Heart left ventricle (tissue), 16 donors: Measurements from ENCODE around the gene GALNT18. TPM values are rescaled to one million over a fixed set of nuclear protein-coding genes. Genes with fewer than 3 reads are reported as not detected.
A peak's percentile ranks its signal among the peaks of the same experiment; 100 is the strongest.

Experiments
- ATAC-seq, 4 donors: fragments of 200-7000 bp; cut with Tn5 transposase; one replicate each; pipeline ENCODE4 v1.9.1; 2020 to 2022; ENCODE audit warnings: moderate library complexity in 4 of 4, mild to moderate bottlenecking in 3 of 4, moderate number of reproducible peaks in 1 of 4
- DNase-seq, 5 donors: peaks; one replicate each; pipeline ENCODE4 v3.0.0-alpha.2; 2020
- H3K27ac ChIP-seq, 12 donors: fragments of 200-600 bp; sonication (generic) in 4 of 12; one replicate each; pipeline versions ENCODE4 v1.5.0 to v1.8.0; 2016 to 2022; ENCODE audit warnings: mild to moderate bottlenecking in 2 of 12
- H3K27me3 ChIP-seq, 9 donors: fragments of 200-600 bp; sonication (generic) in 2 of 9; one replicate each; pipeline versions ENCODE4 v1.5.1 to v1.8.0; 2016 to 2022; ENCODE audit warnings: mild to moderate bottlenecking in 3 of 9
- H3K36me3 ChIP-seq, 9 donors: fragments of 200-600 bp; sonication (generic) in 2 of 9; one replicate each; pipeline versions ENCODE4 v1.5.0 to v1.8.0; 2018 to 2022; ENCODE audit warnings: mild to moderate bottlenecking in 2 of 9
- H3K4me1 ChIP-seq, 12 donors: fragments of 200-600 bp; sonication (generic) in 4 of 12; one replicate each; pipeline versions ENCODE4 v1.5.0 to v1.8.0; 2016 to 2022; ENCODE audit warnings: mild to moderate bottlenecking in 3 of 12
- H3K4me3 ChIP-seq, 12 donors: fragments of 200-600 bp; sonication (generic) in 4 of 12; one replicate each; pipeline versions ENCODE4 v1.5.0 to v1.8.0; 2017 to 2022; ENCODE audit warnings: mild to moderate bottlenecking in 9 of 12, moderate library complexity in 4 of 12
- H3K9me3 ChIP-seq, 12 donors: fragments of 200-600 bp; sonication (generic) in 4 of 12; one replicate each; pipeline versions ENCODE4 v1.5.0 to v1.8.0; 2016 to 2022; ENCODE audit warnings: mild to moderate bottlenecking in 1 of 12
- CTCF ChIP-seq, 12 donors: fragments of 200-600 bp; sonication (generic) in 4 of 12; IDR thresholded peaks; one replicate each; pipeline versions ENCODE4 v1.5.0 to v1.8.0; 2018 to 2022; ENCODE audit warnings: antibody characterized with exemption in 12 of 12, mild to moderate bottlenecking in 5 of 12
- POLR2A ChIP-seq, 2 donors: fragments of 450-650 bp; IDR thresholded peaks; one replicate each; pipeline ENCODE4 v1.6.1; 2017; ENCODE audit warnings: antibody characterized with exemption in 2 of 2, mild to moderate bottlenecking in 2 of 2, moderate library complexity in 2 of 2
- WGBS, 4 donors: extraction: QIAGEN DNeasy Blood & Tissue Kit in 2 of 4; methylation state at CpG; one replicate each; pipeline versions ENCODE4 v1.1.5 to v1.1.7; 2013 to 2018; 5-methylcytosine and 5-hydroxymethylcytosine counted together
- intact Hi-C, 10 donors: fragments of 100-400 bp; cut with DNase I; formaldehyde crosslinking; loops; one replicate each; pipeline versions ENCODE4 v1.11.1 to v1.14.2; 2022
- polyA plus RNA-seq, 2 donors: library from polyadenylated mRNA; stranded (reverse); fragments of 200-250 nt; gene quantifications; one replicate each; pipeline ENCODE4 v1.2.3, GENCODE V29; 2013
- total RNA-seq, 9 donors: library from RNA; depleted of rRNA in 2 of 9; stranded (reverse); fragments of >200 nt in 2 of 9; fragmentation: NEBNext Ultra II Directional in 3 of 9; extraction: Animal tissue kit (Norgen Biotek cat#: 25700) in 3 of 9; gene quantifications; one replicate each; pipeline versions ENCODE4 v1.1.0 to v1.2.4, GENCODE V29; 2016 to 2023
- donor health status: ischemic (EF 13 %, LVEDD 7.1; RV severe dilation, severe dysfunction).
- donor health status: healthy with polysubstance abuse.
- donor health status: DM: no; HTN: yes; CAD: no.
- donor health status: DM: no; HTN: no; CAD: no.
- donor health status: ischemic (EF 25% LVEDD 6.9; RV normal size, moderate dysfunction).
- donor health status: ischemic (EF 25% LVEDD 5.7; RV mildly dilated, moderate dysfunction).
- donor health status: healthy.
- donor health status: DM: yes; HTN: yes; CAD: no.
- donor health status: ischemic (EF 35%, LVEDD 5.7; RV mildly dilated, moderate dysfunction).
- donor health status: nonischemic (EF 11% LVEDD 7.7; RV severe dilation, severe dysfunction).
- donor health status: DM: yes; HTN: yes; CAD: no.
- donor health status: PGD.
- donor health status: ischemic (EF 29% LVEDD 5.4; RV normal size, mild dysfunction).
- donor health status: nonischemic (EF 23%, LVEDD 6.1; RV moderate dilation, normal function).

Gene GALNT18
- total and polyA plus RNA-seq, 11 donors, result 9.0 to 31.8 (median 17.3) TPM

- no peak for DNase-seq
- ATAC-seq, result no peak
- TF ChIP-seq POLR2A (IDR thresholded peaks at IDR 0.05), result no peak
- no peak for TF ChIP-seq CTCF (IDR thresholded peaks at IDR 0.05)
- H3K4me1 ChIP-seq, result peaks cover 6 to 54% (median 28%) of the 10 kb centered on the region in 12 donors
- intact Hi-C loops, result loop anchor here in 2 of 10 donors (5.0 to 10.0 kb wide), 2 partner anchors 112 to 195 kb away; no protein-coding TSS in a partner anchor
- no peak overlapping the region for H3K4me3 ChIP-seq
- 90 to 97% (median 95%) methylated on average over 5 of the region's 5 CpGs for WGBS, 4 donors
- no peaks in the 10 kb centered on the region for H3K36me3 ChIP-seq
- peaks cover 0 to 5% (median 0%) of the 10 kb centered on the region in 9 donors for H3K27me3 ChIP-seq
- H3K27ac ChIP-seq, result no peak overlapping the region
- no peaks in the 10 kb centered on the region for H3K9me3 ChIP-seq
These were observed 199.2 kb downstream of the GALNT18 start for GRCh38 chr11:11422411-11423128.

GRCh38 chr11:11421509-11421908, 200.3 kb downstream of the GALNT18 start:
- intact Hi-C loops, result loop anchor here in 2 of 10 donors (5.0 to 10.0 kb wide), 2 partner anchors 113 to 196 kb away; no protein-coding TSS in a partner anchor
- peak overlapping the region in 1 of 12 donors; percentile 30 for H3K27ac ChIP-seq
- no peak for ATAC-seq
- H3K9me3 ChIP-seq, result no peaks in the 10 kb centered on the region
- 49 to 70% (median 52%) methylated on average over 2 of the region's 2 CpGs for WGBS, 4 donors
- TF ChIP-seq CTCF (IDR thresholded peaks at IDR 0.05) (no peak), POLR2A (IDR thresholded peaks at IDR 0.05) (no peak)
- no peak for DNase-seq
- no peak overlapping the region for H3K4me3 ChIP-seq
- H3K27me3 ChIP-seq, result peaks cover 0 to 5% (median 0%) of the 10 kb centered on the region in 9 donors
- H3K36me3 ChIP-seq, result no peaks in the 10 kb centered on the region
- peaks cover 0 to 50% (median 22%) of the 10 kb centered on the region in 12 donors for H3K4me1 ChIP-seq

GRCh38 chr11:11420899-11421285, 200.9 kb downstream of the GALNT18 start:
- Histone ChIP-seq H3K36me3 (no peaks in the 10 kb centered on the region), H3K27me3 (peaks cover 0 to 5% (median 0%) of the 10 kb centered on the region in 9 donors), H3K27ac (peak overlapping the region in 5 of 12 donors; percentile 11 to 46 (median 34)), H3K4me3 (no peak overlapping the region), H3K9me3 (no peaks in the 10 kb centered on the region), H3K4me1 (peaks cover 0 to 50% (median 27%) of the 10 kb centered on the region in 12 donors)
- WGBS, 4 donors, result 61 to 70% (median 63%) methylated on average over 5 of the region's 5 CpGs
- TF ChIP-seq CTCF (IDR thresholded peaks at IDR 0.05), result no peak
- no peak for TF ChIP-seq POLR2A (IDR thresholded peaks at IDR 0.05)
- DNase-seq, result no peak
- ATAC-seq, result no peak
- intact Hi-C loops, result loop anchor here in 2 of 10 donors (5.0 to 10.0 kb wide), 2 partner anchors 114 to 196 kb away; no protein-coding TSS in a partner anchor

- Histone ChIP-seq H3K9me3 (no peaks in the 10 kb centered on the region), H3K4me1 (peaks cover 0 to 52% (median 31%) of the 10 kb centered on the region in 12 donors), H3K27me3 (peaks cover 0 to 5% (median 0%) of the 10 kb centered on the region in 9 donors), H3K4me3 (no peak overlapping the region), H3K36me3 (no peaks in the 10 kb centered on the region), H3K27ac (peak overlapping the region in 5 of 12 donors; percentile 11 to 46 (median 34))
- DNase-seq (peak in 1 of 5 donors; percentile 59), ATAC-seq (peak; percentile 53 to 81 (median 64))
- intact Hi-C loops, result loop anchor here in 2 of 10 donors (5.0 to 10.0 kb wide), 2 partner anchors 114 to 197 kb away; no protein-coding TSS in a partner anchor
- TF ChIP-seq CTCF (IDR thresholded peaks at IDR 0.05), result no peak
- no peak for TF ChIP-seq POLR2A (IDR thresholded peaks at IDR 0.05)
- 60 to 77% (median 70%) methylated on average over 4 of the region's 4 CpGs for WGBS, 4 donors
These were observed 201.5 kb downstream of the GALNT18 start for GRCh38 chr11:11420191-11420898.
